IMR-90 (cell line): ENCODE data around the gene ST3GAL5. TPM values are rescaled to one million over a fixed set of nuclear protein-coding genes. Genes with fewer than 3 reads are reported as not detected.

Source experiments
- ATAC-seq: fragments of 200-7000 bp; cut with Tn5 transposase; 2 replicates; pipeline ENCODE4 v1.9.1; 2020; ENCODE audit warnings: low read depth, mild to moderate bottlenecking, moderate library complexity
- BruUV-seq: library from RNA; stranded (reverse); fragments of 400-500 nt; replicated peaks from 2 replicates; lab custom pipeline; 2021; lab: Mats Ljungman, UMichigan
- CTCF ChIA-PET: fragments of 300-600 bp; formaldehyde crosslinking; extraction: SDS; loops from one replicate; lab custom pipeline; 2021; ENCODE audit warnings: antibody characterized with exemption; lab: Yijun Ruan, JAX
- POLR2A ChIA-PET: fragments of 300-600 bp; sonication (Branson Sonifier 250); formaldehyde crosslinking; loops from one replicate; lab custom pipeline; 2022; ENCODE audit warnings: antibody characterized with exemption; ENCODE audit not compliant: unreplicated experiment; lab: Charles Lee
- DNase-seq: peaks from one replicate; pipeline ENCODE4 v3.0.0; 2013
- H2AFZ ChIP-seq: replicated peaks from 2 replicates; pipeline ENCODE3; 2013; ENCODE audit warnings: low read length, mild to moderate bottlenecking; ENCODE audit not compliant: poor library complexity
- H2AK5ac ChIP-seq: 2 replicates; pipeline ENCODE4 v1.6.1; 2013; ENCODE audit warnings: low read depth, low read length, inconsistent platforms
- H2AK9ac ChIP-seq: replicated peaks from 2 replicates; pipeline ENCODE3; 2013; ENCODE audit warnings: mild to moderate bottlenecking, low read depth, low read length, moderate library complexity; ENCODE audit not compliant: poor library complexity
- H2BK120ac ChIP-seq: 2 replicates; pipeline ENCODE4 v1.6.1; 2013; ENCODE audit warnings: low read depth, low read length, inconsistent platforms
- H2BK15ac ChIP-seq: 3 replicates; pipeline ENCODE4 v1.6.1; 2013; ENCODE audit warnings: low read depth, low read length, inconsistent platforms
- H2BK20ac ChIP-seq: 2 replicates; pipeline ENCODE4 v1.6.1; 2013; ENCODE audit warnings: low read depth, mild to moderate bottlenecking, inconsistent platforms, low read length, moderate library complexity
- H2BK5ac ChIP-seq: 2 replicates; pipeline ENCODE4 v1.6.1; 2013; ENCODE audit warnings: mild to moderate bottlenecking, low read depth, low read length, inconsistent platforms; ENCODE audit not compliant: poor library complexity, severe bottlenecking
- H3K14ac ChIP-seq: replicated peaks from 2 replicates; pipeline ENCODE4 v1.6.1; 2013; ENCODE audit warnings: low read depth, low read length, inconsistent platforms
- H3K18ac ChIP-seq: 2 replicates; pipeline ENCODE4 v1.6.1; 2013; ENCODE audit warnings: low read depth, low read length, control low read depth
- H3K23ac ChIP-seq: 2 replicates; pipeline ENCODE4 v1.6.1; 2013; ENCODE audit warnings: low read depth, low read length, inconsistent platforms
- H3K27ac ChIP-seq: 2 replicates; pipeline ENCODE4 v1.5.1; 2013; ENCODE audit warnings: mild to moderate bottlenecking, control low read depth, low read length; ENCODE audit not compliant: insufficient read depth
- H3K27me3 ChIP-seq: 2 replicates; pipeline ENCODE4 v1.6.1; 2013; ENCODE audit warnings: low read length; ENCODE audit not compliant: control insufficient read depth, insufficient read depth
- H3K36me3 ChIP-seq: 2 replicates; pipeline ENCODE4 v1.6.1; 2013; ENCODE audit warnings: low read length, mixed read lengths; ENCODE audit not compliant: control insufficient read depth, insufficient read depth
- H3K4ac ChIP-seq: 2 replicates; pipeline ENCODE4 v1.6.1; 2013; ENCODE audit warnings: low read depth, low read length, inconsistent platforms
- H3K4me1 ChIP-seq: 2 replicates; pipeline ENCODE4 v1.6.1; 2013; ENCODE audit warnings: low read length, mixed read lengths; ENCODE audit not compliant: control insufficient read depth, insufficient read depth
- H3K4me2 ChIP-seq: 2 replicates; pipeline ENCODE4 v1.6.1; 2013; ENCODE audit warnings: low read depth, mild to moderate bottlenecking, control low read depth, low read length, moderate library complexity
- H3K4me3 ChIP-seq: 2 replicates; pipeline ENCODE4 v1.5.1; 2013; ENCODE audit warnings: low read depth, mild to moderate bottlenecking, control low read depth, low read length, moderate library complexity; ENCODE audit not compliant: insufficient read depth
- H3K56ac ChIP-seq: 2 replicates; pipeline ENCODE4 v1.6.1; 2013; ENCODE audit warnings: low read length, inconsistent platforms; ENCODE audit not compliant: insufficient read depth; ENCODE audit errors: extremely low read depth
- H3K79me1 ChIP-seq, 2 experiments: 2 replicates each; pipeline ENCODE4 v1.6.1; 2013; ENCODE audit warnings: low read length in 2 of 2, inconsistent platforms in 1 of 2, low read depth in 1 of 2
- H3K9ac ChIP-seq: 2 replicates; pipeline ENCODE4 v1.6.1; 2013; ENCODE audit warnings: low read depth, low read length, control low read depth
- H3K9me1 ChIP-seq: 2 replicates; pipeline ENCODE4 v1.6.1; 2013; ENCODE audit warnings: low read length, inconsistent platforms; ENCODE audit not compliant: insufficient read depth
- H3K9me3 ChIP-seq: 2 replicates; pipeline ENCODE4 v1.6.1; 2013; ENCODE audit warnings: low read length; ENCODE audit not compliant: control insufficient read depth, insufficient read depth
- H4K20me1 ChIP-seq: 2 replicates; pipeline ENCODE4 v1.6.1; 2013; ENCODE audit warnings: low read length, inconsistent platforms; ENCODE audit not compliant: insufficient read depth
- H4K5ac ChIP-seq: 2 replicates; pipeline ENCODE4 v1.6.1; 2013; ENCODE audit warnings: mild to moderate bottlenecking, low read depth, low read length, control low read depth
- H4K8ac ChIP-seq, 2 experiments: 2 replicates each; pipeline ENCODE4 v1.6.1; 2013; ENCODE audit warnings: low read depth in 2 of 2, low read length in 2 of 2, control low read depth in 1 of 2, inconsistent platforms in 1 of 2
- H4K91ac ChIP-seq: 2 replicates; pipeline ENCODE4 v1.6.1; 2013; ENCODE audit warnings: low read depth, low read length, inconsistent platforms; ENCODE audit not compliant: insufficient read depth
- BHLHE40 ChIP-seq: fragments of 150-350 bp; IDR thresholded peaks from 2 replicates; pipeline ENCODE4 v1.6.1; 2016; ENCODE audit warnings: mild to moderate bottlenecking, low read depth, low read length
- CEBPB ChIP-seq: IDR thresholded peaks from 2 replicates; pipeline ENCODE4 v1.6.1; 2012; ENCODE audit warnings: low read depth, low read length, improper control_type of control experiment
- CHD1 ChIP-seq: IDR thresholded peaks from 2 replicates; pipeline ENCODE4 v1.6.1; 2012; ENCODE audit warnings: low read depth, low read length, improper control_type of control experiment
- FOS ChIP-seq: fragments of 150-350 bp; IDR thresholded peaks from 2 replicates; pipeline ENCODE4 v1.6.1; 2016; ENCODE audit warnings: low read depth, low read length
- MAFK ChIP-seq: IDR thresholded peaks from 2 replicates; pipeline ENCODE4 v1.6.1; 2012; ENCODE audit warnings: low read depth, low read length, improper control_type of control experiment
- MAZ ChIP-seq: IDR thresholded peaks from 2 replicates; pipeline ENCODE4 v1.6.1; 2012; ENCODE audit warnings: low read depth, mild to moderate bottlenecking, low read length, improper control_type of control experiment, moderate library complexity, borderline replicate concordance
- MXI1 ChIP-seq: IDR thresholded peaks from 2 replicates; pipeline ENCODE4 v1.6.1; 2012; ENCODE audit warnings: low read depth, mild to moderate bottlenecking, low read length, moderate library complexity, borderline replicate concordance
- NFE2L2 ChIP-seq: fragments of 150-350 bp; IDR thresholded peaks from 2 replicates; pipeline ENCODE4 v1.6.1; 2016; ENCODE audit warnings: low read depth, mild to moderate bottlenecking, low read length
- POLR2A ChIP-seq: IDR thresholded peaks from 2 replicates; pipeline ENCODE4 v1.6.1; 2012; ENCODE audit warnings: mild to moderate bottlenecking, low read depth, low read length
- RAD21 ChIP-seq: IDR thresholded peaks from 2 replicates; pipeline ENCODE4 v1.6.1; 2012; ENCODE audit warnings: low read length, improper control_type of control experiment
- RCOR1 ChIP-seq: IDR thresholded peaks from 2 replicates; pipeline ENCODE4 v1.6.1; 2012; ENCODE audit warnings: mild to moderate bottlenecking, low read length, improper control_type of control experiment; ENCODE audit not compliant: insufficient replicate concordance
- RFX5 ChIP-seq: IDR thresholded peaks from 2 replicates; pipeline ENCODE4 v1.8.0; 2012; ENCODE audit warnings: low read depth, mild to moderate bottlenecking, low read length, moderate library complexity
- SMC3 ChIP-seq: fragments of 150-350 bp; IDR thresholded peaks from 2 replicates; pipeline ENCODE4 v1.6.1; 2016; ENCODE audit warnings: low read depth, mild to moderate bottlenecking, antibody characterized with exemption, low read length, moderate library complexity
- WGBS, 2 experiments: methylation state at CpG; one replicate each; pipeline versions ENCODE4 v1.1.5 to v1.1.7; 2013; ENCODE audit warnings: missing lambda C conversion rate in 2 of 2; ENCODE audit not compliant: insufficient read length in 1 of 2; ENCODE audit errors: extremely low coverage in 2 of 2; 5-methylcytosine and 5-hydroxymethylcytosine counted together
- dilution Hi-C: fragments of 300-500 bp; cut with HindIII; formaldehyde crosslinking; loops from one replicate; pipeline ENCODE4 v1.14.3; 2018; ENCODE audit warnings: low sequenced_read_pairs; ENCODE audit not compliant: unreplicated experiment
- in situ Hi-C: fragments of 300-500 bp; cut with MboI; formaldehyde crosslinking; loops from 3 replicates; pipeline ENCODE4 v1.14.3; 2019; ENCODE audit warnings: low sequenced_read_pairs, inconsistent platforms, mixed read lengths
- intact Hi-C: fragments of 100-400 bp; cut with micrococcal nuclease; formaldehyde crosslinking; loops from 2 replicates; pipeline ENCODE4 v1.10.0; 2022
- polyA plus RNA-seq, 3 experiments: library from polyadenylated mRNA; depleted of rRNA; stranded (reverse); fragments of >200 nt; gene quantifications; 2 replicates each; pipeline ENCODE4 v1.2.3, GENCODE V29; 2012; ENCODE audit warnings: low replicate concordance in 1 of 3
- total RNA-seq: library from RNA; depleted of rRNA; stranded (reverse); fragments of >200 nt; gene quantifications from 2 replicates; pipeline ENCODE4 v1.2.3, GENCODE V29; 2012
- TF ChIP-seq, protein P1 (sequence below): fragments of 150-350 bp; IDR thresholded peaks from 2 replicates; pipeline ENCODE4 v1.6.1; 2017; ENCODE audit warnings: mild to moderate bottlenecking, antibody characterized with exemption, low read length, low read depth
- TF ChIP-seq, protein P2 (sequence below): conservative IDR thresholded peaks from 2 replicates; pipeline ENCODE4 v1.5.1; 2012; ENCODE audit warnings: mild to moderate bottlenecking, low read depth, low read length, improper control_type of control experiment

Gene ST3GAL5
- total and polyA plus RNA-seq, 2 of the 4 experiments (the other 2 are of a cell fraction) = 16.8 to 21.0 TPM

GRCh38 chr2:85787282-85787980 is 101.4 kb downstream of the ST3GAL5 start:
- H4K5ac ChIP-seq = no peak overlapping the region
- H3K4me2 ChIP-seq = no peak overlapping the region
- no peaks in the 10 kb centered on the region; the same call in 1 of the 2 replicates for H4K20me1 ChIP-seq
- peaks cover 18% of the 10 kb centered on the region for H3K9me1 ChIP-seq
- intact Hi-C loops = no loop called here
- H3K79me1 ChIP-seq = peaks cover 0 to 11% of the 10 kb centered on the region in 2 experiments; a peak in 3 of 4 replicates
- ATAC-seq (no peak), DNase-seq (no peak)
- no peak overlapping the region for H2BK5ac ChIP-seq
- H3K4ac ChIP-seq = no peak overlapping the region
- dilution Hi-C loops = no loop called here
- H2AK9ac ChIP-seq = peak overlapping the region; percentile 65
- no peak overlapping the region for H3K23ac ChIP-seq
- ChIA-PET POLR2A (no interaction called here), CTCF (no interaction called here)
- H2BK120ac ChIP-seq = no peak overlapping the region
- H3K27me3 ChIP-seq = no peaks in the 10 kb centered on the region
- no peaks in the 10 kb centered on the region for H3K9me3 ChIP-seq
- 0 out of 2 replicates have a peak overlapping the region, but pooled peaks have one; percentile 23 for H2AK5ac ChIP-seq
- no TSS peak for BruUV-seq
- H3K14ac ChIP-seq = 0 out of 2 replicates have a peak overlapping the region, but pooled peaks have one; percentile 39
- no peak overlapping the region for H3K27ac ChIP-seq
- H2AFZ ChIP-seq = no peak overlapping the region
- peaks cover 27% of the 10 kb centered on the region for H3K36me3 ChIP-seq
- 100% methylated on average over 3 of the region's 8 CpGs; no CpG with 5 or more reads in 1 of the 2 experiments for WGBS, 2 experiments
- H3K9ac ChIP-seq = no peak overlapping the region
- in situ Hi-C loops = no loop called here
- H3K4me1 ChIP-seq = peaks cover 17% of the 10 kb centered on the region
- H3K4me3 ChIP-seq = no peak overlapping the region
- H4K8ac ChIP-seq = no peak overlapping the region
- no peak overlapping the region for H3K18ac ChIP-seq
- H4K91ac ChIP-seq = no peak overlapping the region
- H3K56ac ChIP-seq = no peak overlapping the region
- H2BK15ac ChIP-seq = no peak overlapping the region
- H2BK20ac ChIP-seq = no peak overlapping the region
- TF ChIP-seq SMC3 (no peak), BHLHE40 (no peak), CEBPB (no peak), CHD1 (no peak), NFE2L2 (no peak), MXI1 (no peak), POLR2A (no peak), MAZ (no peak), RFX5 (no peak), MAFK (no peak), FOS (no peak), RAD21 (no peak), RCOR1 (no peak)
- TF ChIP-seq, protein P1, sequence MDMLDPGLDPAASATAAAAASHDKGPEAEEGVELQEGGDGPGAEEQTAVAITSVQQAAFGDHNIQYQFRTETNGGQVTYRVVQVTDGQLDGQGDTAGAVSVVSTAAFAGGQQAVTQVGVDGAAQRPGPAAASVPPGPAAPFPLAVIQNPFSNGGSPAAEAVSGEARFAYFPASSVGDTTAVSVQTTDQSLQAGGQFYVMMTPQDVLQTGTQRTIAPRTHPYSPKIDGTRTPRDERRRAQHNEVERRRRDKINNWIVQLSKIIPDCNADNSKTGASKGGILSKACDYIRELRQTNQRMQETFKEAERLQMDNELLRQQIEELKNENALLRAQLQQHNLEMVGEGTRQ = no peak
- TF ChIP-seq, protein P2, sequence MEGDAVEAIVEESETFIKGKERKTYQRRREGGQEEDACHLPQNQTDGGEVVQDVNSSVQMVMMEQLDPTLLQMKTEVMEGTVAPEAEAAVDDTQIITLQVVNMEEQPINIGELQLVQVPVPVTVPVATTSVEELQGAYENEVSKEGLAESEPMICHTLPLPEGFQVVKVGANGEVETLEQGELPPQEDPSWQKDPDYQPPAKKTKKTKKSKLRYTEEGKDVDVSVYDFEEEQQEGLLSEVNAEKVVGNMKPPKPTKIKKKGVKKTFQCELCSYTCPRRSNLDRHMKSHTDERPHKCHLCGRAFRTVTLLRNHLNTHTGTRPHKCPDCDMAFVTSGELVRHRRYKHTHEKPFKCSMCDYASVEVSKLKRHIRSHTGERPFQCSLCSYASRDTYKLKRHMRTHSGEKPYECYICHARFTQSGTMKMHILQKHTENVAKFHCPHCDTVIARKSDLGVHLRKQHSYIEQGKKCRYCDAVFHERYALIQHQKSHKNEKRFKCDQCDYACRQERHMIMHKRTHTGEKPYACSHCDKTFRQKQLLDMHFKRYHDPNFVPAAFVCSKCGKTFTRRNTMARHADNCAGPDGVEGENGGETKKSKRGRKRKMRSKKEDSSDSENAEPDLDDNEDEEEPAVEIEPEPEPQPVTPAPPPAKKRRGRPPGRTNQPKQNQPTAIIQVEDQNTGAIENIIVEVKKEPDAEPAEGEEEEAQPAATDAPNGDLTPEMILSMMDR = no peak
